NK-92 (cell line): Measurements from ENCODE around the gene TOE1.

ENCODE experiments used
- DNase-seq: peaks from one replicate; lab custom pipeline; 2025; ENCODE audit not compliant: unreplicated experiment; lab: John Stamatoyannopoulos, UW

Gene TOE1

DNA sequence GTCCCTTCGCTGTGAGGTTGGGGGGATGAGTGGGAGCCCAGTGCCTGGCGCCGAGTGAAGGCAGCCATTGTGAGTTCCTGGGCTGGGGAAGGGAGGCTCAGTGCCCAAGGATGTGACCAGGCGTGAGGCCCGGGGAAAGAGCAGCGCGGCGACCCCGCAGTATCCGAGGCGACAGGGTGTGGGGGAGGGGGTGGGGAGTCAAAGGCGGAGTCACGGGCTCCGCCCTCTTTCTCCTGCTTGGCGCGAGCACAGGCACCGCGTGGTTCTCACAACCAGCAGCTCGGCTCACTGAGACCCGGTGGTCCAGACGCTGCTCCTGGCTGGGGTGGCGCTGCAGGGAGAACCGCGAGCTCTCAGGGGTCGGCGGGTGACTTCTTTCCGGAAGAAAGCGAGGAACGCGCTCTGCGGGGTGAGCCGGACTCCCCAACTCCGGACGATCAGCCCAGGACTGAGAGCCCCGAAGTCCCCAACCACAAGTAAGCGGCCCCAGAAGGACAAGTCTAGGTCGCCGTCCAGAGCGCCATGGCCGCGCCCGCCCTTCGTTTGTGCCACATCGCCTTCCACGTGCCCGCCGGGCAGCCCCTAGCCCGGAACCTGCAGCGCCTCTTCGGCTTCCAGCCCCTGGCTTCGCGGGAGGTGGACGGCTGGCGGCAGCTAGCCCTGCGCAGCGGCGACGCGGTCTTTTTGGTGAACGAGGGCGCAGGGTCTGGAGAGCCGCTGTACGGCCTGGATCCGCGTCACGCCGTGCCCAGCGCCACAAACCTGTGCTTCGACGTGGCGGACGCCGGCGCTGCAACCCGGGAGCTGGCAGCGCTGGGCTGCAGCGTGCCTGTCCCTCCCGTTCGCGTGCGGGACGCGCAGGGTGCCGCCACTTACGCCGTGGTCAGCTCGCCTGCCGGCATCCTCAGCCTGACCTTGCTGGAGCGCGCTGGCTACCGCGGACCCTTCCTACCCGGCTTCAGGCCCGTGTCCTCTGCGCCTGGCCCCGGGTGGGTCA is 13.0 kb upstream of the TOE1 start, which contains the start of gene HPDL:
TSS of gene HPDL (plus strand) at position 269 of the 997 bp plus-strand sequence. CDS start at position 523, 254 bp downstream.
- no peak for DNase-seq

DNA sequence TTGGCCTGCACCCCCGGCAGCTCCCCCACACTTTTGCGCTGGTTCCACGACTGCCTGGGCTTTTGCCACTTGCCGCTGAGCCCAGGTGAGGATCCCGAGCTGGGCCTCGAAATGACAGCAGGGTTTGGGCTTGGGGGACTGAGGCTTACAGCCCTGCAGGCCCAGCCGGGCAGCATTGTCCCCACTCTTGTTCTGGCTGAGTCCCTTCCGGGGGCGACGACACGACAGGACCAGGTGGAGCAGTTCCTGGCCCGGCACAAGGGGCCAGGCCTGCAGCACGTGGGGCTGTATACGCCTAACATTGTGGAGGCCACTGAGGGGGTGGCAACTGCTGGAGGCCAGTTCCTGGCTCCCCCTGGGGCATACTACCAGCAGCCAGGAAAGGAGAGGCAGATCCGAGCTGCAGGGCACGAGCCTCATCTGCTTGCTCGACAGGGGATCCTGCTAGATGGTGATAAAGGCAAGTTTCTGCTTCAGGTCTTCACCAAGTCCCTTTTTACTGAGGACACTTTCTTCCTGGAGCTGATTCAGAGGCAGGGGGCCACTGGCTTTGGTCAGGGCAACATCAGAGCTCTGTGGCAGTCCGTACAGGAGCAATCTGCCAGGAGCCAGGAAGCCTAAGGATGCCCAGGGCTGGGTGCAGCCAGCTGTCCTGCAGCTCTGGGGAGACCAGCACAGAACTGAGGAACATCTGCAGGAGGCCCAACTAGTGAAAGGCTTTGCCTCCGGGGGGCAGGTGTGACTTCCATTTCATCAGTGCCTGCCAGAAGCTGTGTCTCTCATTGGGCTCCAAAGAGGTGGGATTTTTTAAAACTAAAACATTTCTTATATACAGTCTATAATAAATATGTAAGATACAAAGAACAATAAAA is 12.1 kb upstream of the TOE1 start:
- DNase-seq: no peak

DNA sequence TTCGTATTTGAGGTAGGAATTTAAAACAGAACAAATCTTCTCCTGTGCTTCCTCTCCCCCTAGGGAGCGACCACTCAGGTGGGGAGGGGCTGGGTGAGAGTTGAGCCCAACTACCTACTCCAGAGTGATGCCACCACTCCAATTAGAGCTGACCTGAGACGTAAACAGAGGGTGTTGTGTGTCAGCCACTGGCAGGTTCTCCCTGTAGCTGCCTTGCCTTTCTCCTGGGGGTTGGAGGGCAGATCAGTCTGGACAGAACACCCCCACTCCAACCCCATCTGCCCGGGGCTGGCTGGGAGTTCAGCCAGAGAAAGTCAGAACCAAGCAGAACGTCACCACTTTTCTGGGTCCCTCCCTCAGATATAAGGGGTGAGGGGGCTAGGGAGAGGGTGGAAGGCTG is 11.3 kb upstream of the TOE1 start:
- no peak for DNase-seq

DNA sequence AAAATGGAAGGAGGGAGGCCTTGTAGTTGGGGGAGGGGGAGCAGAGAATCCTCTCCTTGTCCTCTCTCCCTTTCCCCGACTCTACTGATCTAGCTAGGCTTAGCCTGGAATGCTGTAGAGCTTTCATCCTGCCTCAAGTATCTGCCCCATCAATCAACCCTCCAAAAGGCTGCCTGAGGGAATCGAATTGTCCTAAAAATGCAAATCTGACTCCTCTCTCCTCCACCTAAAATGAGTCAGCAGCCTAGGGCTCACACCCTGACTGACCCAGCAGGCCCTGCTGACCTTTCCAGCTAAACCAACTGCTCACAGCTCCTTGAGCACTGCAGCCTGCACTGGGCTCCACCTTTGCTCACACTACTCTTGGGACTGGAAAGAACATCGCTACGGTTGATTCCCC is 10.5 kb upstream of the TOE1 start:
- DNase-seq: no peak

DNA sequence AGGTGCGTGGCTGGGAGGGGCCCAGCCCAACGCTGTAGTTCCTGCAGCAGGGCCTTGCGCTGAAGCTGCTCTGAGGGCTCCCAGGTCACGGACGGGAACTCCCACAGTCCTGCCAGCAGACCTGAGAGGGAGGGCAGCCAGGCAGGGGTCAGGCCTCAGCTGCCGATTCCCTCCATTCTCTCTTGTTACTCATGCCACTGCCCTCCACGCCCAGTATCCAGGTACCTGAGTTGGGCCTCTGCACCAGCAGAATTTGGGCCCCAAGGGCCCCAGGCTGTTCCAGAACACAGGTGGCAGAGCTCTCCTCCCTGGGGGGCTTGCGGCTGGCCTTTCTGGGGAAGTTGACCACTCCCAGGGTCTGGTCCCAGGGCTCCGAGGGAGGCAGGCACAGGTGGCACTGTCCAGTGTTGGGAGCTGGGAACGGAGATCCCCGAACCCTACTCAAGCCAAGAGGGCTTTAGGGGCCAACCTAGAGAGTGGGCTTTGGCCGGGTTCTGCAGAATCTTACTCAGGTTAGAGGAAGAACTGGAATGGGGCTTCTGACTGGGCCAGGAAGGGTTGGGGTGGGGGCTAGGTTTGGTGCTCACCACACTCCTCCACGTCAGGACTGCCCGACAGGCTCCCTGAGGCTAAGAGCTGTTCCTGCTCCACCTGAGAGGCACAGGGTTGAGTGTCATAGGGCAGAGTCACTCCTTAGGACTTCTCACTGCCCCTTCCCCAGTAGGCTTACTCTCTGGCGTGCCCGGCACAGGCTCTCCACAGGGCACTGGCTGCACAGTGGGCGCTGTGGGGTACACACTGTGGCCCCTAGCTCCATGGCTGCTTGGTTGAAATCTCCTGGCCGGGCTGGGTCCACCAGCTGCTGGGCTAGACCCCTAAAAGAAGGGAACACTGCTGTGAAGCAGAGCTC is 8.3 kb upstream of the TOE1 start:
- DNase-seq: no peak

DNA sequence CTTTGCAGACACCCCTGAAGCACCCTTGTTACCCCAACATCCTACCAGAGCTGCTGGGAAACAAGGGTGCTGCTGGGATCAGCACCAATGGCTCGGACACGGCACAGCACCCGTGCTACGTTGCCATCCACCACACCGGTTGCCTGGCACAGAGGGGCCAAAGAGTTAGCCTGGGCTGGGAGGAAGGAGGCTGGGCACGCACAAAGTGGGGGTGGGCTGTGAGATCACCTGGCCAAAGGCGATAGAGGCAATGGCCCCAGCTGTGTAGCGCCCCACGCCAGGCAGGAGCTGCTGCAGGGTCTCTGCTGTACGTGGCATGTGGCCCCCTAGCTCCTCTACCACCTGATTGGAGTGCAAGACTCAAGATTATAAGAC is 7.6 kb upstream of the TOE1 start:
- no peak for DNase-seq

DNA sequence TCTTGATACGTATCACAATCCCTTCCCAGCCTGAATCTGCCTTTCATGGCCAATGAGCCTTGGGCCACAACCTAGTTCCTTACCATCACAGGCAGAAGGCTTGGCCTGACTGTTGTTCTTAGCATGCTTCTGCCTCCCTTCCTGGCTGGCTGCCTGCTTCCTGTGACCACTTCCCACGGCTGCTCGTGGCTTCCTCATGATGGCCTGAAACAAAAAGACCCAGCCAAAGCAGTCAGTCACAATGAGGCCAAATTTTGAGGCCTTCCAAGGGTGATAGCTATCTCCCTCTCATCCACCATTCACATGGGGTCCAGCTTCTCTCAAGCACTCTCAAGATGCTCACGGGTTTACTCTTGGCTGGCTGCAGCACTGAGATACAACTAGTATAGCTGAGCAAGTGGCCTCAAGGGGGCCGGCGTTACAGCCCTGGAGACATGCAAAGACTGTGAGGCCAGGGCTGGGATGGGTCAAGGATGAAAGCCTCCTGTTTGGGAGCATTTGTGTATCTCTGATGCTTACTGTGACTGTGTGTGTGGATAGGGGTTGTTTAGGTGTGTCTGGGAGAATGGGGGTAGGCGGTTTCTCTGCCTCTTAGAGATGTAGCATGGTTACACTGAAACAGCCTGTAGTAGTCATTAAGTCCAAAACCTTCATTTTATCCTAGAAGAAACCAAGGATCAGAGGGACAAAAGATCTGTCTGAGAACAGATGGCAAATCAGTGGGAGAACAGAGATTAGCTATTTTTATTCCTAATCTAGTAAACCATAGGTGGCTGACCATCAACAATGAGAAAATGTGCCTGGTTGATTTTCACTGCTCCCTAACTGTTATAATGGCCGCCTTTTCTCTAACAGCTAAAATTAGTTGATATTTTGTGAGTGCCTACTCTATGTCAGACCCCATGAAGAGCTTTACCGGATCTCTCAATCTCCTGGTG is 5.4 kb upstream of the TOE1 start:
- DNase-seq: no peak

DNA sequence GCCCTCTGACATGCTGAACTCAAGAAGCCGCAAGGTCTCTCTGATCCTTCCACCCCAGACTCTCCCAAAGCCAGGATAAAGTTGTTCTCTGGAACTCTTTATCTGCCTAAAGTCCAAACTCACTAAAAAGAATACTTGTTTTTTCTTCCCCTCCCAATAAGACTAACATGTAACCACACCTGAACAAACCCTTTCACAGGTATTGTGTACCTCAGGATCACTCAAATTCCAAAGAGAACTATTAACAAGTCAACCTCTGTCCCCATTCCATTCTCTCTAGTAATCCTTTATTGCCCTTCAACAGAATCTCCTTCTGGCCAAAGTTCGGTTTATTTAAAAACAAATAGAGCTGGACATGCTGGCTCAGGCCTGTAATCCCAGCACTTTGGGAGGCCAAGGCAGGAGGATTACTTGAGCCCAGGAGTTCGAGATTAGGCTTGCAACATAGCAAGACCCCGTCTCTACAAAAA is 4.1 kb upstream of the TOE1 start:
- no peak for DNase-seq

DNA sequence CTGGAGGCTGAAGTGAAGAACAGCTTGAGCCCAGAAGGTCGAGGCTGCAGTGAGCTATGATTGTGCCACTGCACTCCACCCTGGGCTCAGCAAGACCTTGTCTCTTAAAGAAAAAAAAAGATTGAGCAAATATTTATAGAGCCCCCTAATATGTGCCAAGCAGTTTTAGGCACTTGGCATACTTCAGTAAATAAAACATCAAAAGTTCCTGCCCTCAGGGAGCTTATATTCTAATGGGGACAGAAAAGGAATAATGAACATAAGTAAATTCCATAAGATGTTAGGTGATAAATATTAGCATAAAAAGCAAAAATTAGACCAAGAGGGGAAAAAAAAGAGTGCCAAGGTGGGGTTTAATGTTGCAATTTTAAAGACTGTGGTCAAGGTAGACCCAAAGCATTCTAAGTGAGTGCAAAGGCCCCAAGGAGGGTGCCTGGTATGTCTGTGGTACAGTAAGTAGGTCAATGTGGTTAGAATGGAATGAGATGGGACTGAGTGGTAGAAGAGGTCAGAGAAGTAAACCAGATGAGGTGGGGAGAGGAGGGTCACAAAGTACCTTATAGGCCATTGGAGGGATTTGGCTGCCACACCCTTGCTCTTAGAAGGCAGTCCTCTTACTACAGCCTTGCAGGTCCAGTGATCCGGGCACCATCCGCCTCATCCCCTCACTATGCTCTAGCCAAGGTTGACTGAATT is 2.2 kb upstream of the TOE1 start:
- DNase-seq: no peak

DNA sequence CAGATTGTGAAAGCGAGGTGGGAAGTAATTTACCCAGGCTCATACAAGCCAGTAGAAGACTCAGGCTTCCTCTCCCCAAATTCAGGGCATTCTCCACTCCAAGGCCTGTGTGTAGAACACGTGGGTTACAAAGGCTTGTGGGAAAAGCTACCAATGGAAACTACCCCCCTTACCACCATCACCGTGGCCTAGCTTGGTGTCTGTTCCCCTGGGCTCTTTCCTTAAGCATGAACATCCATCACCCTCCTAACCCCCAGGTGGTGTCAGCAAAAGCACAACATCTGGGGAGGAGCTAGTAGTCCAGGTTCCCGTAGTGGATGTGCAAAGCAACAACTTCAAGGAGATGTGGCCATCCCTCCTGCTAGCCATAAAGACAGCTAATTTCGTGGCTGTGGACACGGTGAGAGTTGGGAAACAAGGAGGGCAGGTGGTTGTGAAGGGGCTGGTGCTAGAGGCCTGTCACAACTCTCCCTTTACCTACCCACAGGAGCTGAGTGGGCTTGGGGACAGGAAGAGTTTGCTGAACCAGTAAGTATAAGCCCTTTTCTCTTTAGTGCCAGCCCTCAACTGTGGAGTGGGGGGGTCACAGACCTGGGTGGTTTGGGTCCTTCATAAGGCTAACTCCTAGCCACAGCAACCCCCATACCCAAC is 971 bp downstream of the TOE1 start:
- no peak for DNase-seq

DNA sequence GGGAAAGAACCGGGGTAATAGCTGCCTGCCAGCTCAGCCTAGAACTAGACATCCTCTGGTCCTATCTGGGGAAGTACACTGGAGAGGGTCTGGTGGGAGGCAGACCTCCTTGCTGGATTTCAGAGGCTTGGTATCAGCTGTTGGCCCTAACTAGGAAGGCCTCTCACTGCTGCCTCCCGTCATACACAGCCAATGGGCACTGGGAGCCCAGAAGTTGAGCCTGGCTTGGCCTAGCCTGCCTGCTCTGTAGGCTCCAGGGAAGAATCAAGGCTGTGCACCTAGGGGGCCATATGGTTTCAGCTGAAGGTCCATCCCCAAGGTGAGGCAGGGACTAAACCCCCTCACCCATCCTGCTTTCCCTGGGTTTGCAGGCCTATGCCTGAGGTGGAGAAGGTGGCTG is 4.5 kb downstream of the TOE1 start:
- no peak for DNase-seq

DNA sequence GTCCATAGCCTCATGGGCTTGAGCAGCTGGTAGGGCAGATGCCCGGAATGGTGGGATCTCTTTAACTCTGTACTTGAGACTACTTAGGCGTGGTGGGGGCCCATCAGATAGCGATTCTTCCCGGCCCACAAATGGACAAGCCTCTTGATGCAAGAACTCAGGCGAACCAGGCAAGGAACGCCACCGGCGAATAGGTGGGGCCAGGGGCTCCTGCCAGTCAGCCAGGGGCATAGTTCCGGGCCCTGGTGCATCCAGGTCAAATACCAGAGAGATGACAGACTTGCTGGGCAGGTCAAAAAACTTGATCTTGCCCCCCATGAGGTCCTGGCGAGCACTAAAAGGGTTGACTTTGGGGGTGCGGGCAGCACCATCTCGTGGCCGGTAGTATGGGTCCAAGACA is 5.0 kb downstream of the TOE1 start:
- no peak for DNase-seq

DNA sequence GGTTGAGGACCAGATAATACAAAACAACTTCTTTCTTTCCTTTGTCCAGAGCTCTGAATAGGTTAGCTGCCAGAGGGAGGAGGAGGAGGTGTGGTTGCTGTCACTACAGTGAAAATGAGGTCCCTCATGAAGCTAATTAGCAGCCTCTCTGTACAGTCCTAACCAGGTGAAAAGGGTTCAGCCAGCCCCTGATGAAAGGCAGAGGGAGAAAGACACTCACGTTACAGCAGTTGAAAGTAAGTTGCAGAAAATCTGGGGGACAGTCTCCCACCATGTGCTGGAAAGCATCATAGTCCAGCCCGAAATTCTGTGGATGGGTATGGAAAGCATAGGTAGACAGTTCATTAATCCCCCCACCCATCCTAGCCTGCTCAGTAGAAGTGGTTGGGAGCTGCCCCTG is 6.5 kb downstream of the TOE1 start:
- no peak for DNase-seq

DNA sequence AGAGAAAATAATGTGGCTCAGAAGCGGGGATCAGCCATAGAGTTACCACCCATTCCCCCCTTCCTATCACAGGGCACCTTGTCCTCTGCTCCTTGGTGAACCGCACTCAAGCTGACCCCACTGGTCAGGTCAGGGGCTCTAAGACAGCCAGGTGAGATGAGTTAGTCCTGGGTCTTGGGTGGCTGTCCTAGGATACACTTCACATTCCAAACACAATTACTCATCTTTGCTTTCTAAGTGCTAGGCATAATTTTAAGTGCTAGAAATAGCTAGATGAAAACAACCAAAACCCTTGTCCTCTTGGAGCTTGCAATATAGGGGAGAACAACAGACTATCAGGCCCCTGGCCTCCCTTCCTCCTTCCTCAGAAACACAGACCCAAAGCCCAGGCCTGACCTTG is 8.1 kb downstream of the TOE1 start:
- no peak for DNase-seq

DNA sequence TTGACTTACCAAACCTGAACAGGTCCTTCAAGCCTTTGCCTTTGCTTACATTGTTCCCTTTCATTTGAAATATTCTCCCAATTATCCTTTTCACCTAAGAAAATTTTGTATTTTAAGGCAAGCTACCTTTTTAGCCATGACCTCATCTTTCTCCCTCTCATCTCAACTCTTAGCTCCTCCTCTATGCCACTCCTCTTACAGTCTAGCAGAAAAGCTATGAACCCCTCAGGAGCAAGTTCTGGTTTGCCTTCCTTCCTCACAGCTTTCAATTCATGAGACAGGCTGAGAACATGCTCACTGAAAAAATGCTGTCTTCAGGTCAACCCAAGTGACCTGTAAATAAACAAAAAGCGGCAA is 8.6 kb downstream of the TOE1 start:
- DNase-seq: no peak

DNA sequence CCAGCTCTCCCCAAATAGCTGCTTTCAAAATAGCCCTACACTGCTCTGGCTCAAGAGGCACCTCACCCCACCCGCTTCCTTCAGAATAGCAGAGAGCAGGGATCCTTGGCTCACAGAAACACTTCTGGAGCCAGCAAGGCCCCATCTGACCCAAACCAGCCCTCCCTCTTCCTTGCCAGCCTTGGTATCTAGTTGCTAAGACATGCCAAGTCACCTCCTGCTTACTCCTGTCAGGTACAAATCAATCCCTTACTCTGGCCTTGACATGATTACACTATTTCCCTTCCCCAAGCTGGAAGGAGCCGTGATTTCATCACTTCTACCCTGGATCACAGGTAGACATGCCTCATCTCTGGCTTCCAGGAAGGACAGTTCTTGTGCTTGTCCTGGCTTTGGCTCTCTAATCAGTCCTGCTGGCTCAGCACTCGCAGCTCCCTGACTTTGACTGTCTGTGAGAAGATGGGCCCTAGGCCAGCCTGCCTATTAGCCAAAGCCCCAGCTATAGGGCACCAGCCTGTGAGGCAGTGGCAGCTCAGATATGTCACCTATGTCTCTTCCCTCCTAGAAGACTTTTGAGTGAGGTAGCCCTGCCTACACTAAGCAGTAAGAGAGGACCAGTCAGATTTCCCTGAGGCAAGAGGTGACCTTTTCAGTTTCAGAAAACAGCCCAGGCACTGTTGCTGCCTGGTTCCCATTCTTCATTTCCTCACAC is 9.2 kb downstream of the TOE1 start:
- DNase-seq: no peak

DNA sequence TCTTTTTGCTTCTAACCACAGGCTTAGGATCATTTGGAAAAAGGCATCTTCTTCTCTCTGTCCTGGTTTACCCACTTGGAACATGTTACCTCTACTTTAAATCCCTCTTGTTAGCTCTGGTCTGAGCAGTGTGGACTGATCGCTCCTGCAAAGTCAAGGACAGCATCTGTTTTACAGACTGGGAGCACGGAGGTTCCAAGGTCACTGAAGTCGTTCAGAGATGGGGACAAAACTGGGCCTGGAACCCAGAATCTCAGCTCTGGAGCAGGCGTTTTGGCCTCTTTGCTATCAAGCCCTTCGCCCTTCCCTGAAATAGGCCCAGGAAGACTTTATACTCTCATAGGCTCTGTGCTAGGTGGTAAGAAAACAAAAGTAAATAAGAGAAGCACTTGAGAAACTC is 11.5 kb downstream of the TOE1 start:
- DNase-seq: no peak

DNA sequence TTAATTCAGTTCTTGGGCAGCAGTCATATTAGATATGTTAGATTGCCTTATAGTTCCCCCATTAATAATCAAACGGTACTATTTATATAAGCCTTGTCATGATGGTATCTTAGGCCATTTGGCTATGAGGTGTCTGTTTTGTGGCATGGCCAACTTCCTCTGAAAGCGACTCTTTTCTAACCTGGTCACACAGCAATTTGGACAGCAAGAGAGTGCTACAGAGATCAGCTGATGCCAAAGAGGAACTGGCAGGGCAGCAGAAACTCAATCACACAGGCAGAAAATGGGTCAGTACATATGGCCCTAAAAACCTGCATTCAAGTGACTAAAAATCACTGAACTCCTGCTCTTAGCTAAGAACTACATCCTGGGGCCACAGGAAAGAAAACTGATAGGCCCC is 13.7 kb downstream of the TOE1 start:
- no peak for DNase-seq
